Dedifferentiated amniotic fluid mesenchymal stem cell (primary cell): ENCODE results near the gene USP4.
A peak's percentile ranks its signal among the peaks of the same experiment; 100 is the strongest.
"Not testable (repeated sequence)": the region's sequence is repeated elsewhere in the genome, so short reads cannot be mapped to it uniquely, and the experiment has no call there.

ENCODE experiments used
- DNase-seq: peaks from one replicate; pipeline ENCODE4 v3.0.0-alpha.2; 2016; ENCODE audit errors: extremely low spot score

USP4 gene, protein sequence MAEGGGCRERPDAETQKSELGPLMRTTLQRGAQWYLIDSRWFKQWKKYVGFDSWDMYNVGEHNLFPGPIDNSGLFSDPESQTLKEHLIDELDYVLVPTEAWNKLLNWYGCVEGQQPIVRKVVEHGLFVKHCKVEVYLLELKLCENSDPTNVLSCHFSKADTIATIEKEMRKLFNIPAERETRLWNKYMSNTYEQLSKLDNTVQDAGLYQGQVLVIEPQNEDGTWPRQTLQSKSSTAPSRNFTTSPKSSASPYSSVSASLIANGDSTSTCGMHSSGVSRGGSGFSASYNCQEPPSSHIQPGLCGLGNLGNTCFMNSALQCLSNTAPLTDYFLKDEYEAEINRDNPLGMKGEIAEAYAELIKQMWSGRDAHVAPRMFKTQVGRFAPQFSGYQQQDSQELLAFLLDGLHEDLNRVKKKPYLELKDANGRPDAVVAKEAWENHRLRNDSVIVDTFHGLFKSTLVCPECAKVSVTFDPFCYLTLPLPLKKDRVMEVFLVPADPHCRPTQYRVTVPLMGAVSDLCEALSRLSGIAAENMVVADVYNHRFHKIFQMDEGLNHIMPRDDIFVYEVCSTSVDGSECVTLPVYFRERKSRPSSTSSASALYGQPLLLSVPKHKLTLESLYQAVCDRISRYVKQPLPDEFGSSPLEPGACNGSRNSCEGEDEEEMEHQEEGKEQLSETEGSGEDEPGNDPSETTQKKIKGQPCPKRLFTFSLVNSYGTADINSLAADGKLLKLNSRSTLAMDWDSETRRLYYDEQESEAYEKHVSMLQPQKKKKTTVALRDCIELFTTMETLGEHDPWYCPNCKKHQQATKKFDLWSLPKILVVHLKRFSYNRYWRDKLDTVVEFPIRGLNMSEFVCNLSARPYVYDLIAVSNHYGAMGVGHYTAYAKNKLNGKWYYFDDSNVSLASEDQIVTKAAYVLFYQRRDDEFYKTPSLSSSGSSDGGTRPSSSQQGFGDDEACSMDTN

GRCh38 chr3:49339941-49340800 lies at the start of gene USP4:
Gene USP4 (minus strand): TSS chr3:49340053. CDS start chr3:49340024, 29 bp downstream.
- peak; percentile 71 for DNase-seq

DNA sequence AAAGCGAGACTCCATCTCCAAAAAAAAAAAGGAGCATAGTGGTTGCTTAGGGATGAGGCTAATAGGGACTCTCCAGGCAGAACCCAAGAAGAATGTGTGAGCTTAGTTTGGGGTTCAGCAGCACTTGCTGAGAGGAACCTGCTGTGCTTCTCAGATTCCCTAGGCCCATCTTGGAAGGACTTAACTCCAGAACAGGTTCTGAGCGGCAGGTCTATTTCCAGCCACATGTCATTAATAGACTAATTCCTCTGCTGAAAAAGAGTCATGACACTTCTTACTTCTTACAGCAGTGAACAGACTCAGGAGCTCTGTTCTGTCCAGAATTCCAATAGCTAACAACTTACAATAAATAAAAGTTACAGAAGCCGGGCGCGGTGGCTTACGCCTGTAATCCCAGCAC lies 49.4 kb upstream of the USP4 start:
- no peak for DNase-seq

- no peak for DNase-seq
Observed at GRCh38 chr3:49388289-49388820, 48.5 kb upstream of the USP4 start.

DNA sequence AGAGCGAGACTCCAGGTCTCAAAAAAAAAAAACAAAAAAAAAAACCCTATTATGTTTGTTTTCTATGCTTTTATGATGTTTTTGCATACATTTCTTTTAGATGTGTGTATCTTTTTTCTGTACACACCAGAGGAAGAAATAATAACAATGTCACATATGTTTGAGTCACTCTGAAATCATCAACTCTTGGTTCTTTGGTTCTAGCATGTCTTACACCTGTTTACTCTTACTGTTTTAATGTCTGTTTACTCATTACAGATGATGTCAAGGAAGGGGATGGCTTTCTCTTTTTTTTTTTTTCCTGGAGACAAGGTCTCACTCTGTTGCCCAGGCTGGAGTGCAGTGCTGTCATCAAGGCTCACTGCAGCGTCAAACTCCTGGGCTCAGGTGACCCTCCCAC lies 47.9 kb upstream of the USP4 start:
- DNase-seq = no peak

DNA sequence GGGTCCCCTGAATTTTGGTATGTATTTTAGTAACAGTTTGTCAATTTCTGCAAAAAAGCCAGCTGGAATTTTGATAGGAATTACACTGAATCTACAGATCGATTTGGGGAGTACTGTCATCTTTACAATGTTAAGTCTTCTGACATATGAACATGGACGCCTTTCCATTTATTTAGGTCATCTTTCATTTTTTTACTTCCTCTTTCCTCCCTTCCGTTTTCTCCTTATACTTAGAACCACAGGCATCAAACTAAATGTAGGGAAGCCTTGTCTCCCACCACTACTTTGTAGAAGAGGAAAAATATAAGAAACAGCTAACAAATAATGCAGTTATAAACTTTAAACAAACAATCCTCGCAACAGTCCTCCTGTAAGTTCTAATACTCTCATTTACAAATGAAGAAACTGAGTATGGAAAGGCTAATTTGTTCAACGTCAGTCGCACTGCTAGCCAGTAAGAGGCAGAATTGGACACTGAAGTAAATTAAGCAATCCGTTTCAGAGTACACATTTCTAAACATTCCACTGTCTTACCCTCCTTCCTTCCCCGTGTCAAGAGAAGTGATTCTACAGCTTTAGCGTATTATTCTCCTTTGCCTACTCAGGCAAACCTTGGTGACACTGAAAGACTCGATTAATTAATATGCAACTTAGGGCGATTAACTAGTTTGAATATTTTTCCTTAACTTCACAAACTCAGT lies 46.4 kb upstream of the USP4 start:
- no peak for DNase-seq

DNA sequence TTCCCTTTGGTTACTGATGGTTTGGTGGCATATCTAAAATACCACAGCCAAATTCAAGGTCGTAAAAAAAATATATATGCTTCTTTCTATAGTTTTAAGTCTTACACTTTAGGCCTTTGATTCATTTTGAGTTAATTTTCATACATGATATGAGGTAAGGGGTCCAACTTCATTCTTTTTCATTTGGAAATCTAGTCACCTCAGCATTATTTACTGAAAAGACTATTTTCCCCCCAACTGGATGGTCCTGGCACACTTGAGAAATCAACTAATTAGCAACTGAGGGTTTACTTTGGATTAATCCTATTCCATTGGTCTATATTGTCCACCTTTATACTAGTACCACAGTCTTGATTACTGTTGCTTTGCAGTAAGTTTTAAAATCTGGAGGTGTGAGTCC lies 45.8 kb upstream of the USP4 start:
- no peak for DNase-seq

DNA sequence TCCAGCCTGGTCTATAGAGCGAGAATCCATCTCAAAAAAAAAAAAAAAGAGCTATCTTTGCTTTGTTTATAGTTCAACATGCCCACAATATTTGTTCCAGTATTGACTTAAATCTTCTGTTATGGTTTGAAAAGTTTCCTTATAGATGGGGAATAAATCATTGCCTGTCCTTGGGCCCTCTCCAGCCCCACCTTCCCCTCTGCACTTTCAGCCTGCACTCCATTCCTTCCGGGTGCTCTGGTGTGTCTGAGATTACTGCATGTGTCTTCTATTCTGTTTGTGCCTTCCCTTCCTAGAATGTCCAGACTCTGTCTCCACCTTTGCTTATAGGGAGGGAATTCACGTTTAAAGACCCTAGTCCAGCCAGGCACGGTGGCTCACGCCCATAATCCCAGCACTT lies 43.5 kb upstream of the USP4 start:
- no peak for DNase-seq

- peak; percentile 77 for DNase-seq
Observed at GRCh38 chr3:49378249-49378895, 38.5 kb upstream of the USP4 start.

GRCh38 chr3:49377483-49377882 lies 37.6 kb upstream of the USP4 start:
- peak; percentile 31 for DNase-seq

- no peak for DNase-seq
Observed at GRCh38 chr3:49371946-49372345, 32.1 kb upstream of the USP4 start.

DNA sequence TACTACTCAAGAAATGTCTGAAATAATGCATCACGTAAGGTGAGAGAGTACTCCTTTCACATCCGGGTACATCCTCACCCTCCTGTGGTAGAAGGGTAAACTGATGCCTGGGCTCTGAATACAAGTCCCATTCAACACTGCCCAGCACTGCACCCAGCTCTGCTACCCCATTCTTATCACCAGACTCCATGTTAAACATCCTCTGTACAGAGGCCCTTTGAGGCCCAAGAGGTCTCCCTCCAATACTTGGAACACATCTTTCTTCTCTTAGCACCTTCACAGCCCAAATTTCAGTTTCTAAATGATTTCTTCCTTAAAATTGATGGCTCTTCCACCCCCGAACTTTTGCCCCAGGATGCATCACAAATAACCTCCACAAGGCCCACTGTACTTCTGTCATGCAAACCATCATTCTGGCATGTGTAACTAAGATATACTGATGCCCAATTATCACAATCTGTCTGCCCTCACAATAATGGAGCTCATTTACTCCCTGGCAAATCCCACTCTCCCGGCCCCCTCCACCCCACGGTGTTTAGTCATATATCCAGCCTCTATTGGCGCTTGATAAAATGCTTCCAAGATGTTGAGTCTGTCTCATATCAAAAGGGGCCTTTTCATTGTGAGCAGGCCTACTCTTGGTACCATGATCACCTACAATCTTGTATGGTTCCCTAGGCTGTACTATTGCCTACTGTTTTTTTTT lies 30.9 kb upstream of the USP4 start:
- no peak for DNase-seq

DNA sequence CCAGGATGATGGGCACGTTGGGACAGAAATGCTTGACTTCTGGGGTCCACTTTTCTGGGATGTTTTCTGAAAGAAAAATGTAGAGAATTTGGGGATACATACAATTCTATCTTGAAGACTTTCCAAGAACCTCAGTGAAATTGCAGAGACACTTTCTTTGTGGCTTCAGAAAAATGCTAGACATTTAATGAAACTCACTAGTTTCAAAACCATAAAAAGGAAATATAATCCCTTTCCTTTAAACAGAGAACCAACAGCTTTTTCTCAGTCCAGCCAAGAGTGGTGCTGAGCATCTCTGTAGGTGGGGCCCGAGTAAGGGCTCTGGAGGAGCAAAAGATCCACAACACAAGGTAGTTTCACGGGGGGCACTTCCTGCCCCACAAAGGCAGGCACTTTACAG lies 22.7 kb upstream of the USP4 start:
- peak; percentile 30 for DNase-seq

DNA sequence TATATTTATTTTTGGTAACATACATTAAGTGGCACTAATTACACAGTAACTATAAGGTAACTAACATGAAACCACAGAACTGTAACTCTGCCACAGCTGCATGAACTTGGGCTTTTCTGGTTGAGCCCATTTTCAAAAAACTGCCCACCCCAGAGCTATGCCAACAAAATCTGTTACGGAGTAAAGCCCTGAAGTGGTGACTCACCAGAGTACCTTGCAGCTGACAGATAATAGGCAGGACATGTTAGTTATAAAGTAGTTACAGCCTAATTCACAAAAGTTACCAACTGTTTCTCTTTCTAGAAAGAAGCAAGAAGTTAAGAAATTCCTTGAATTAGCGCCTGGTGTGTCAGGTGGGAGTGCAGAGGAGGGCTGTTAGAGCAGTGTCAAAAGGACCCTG lies 19.8 kb upstream of the USP4 start:
- DNase-seq = no peak

GRCh38 chr3:49358884-49359225 lies 19.0 kb upstream of the USP4 start:
- no peak for DNase-seq

- DNase-seq = peak; percentile 87
Observed at GRCh38 chr3:49358217-49358883, 18.5 kb upstream of the USP4 start, which contains the start of gene GPX1. Gene GPX1 (minus strand): TSS chr3:49358353. CDS start chr3:49358278, 75 bp downstream.

GRCh38 chr3:49357443-49358216 lies 17.8 kb upstream of the USP4 start:
- DNase-seq = peak; percentile 81

- not testable (repeated sequence) for DNase-seq
Observed at GRCh38 chr3:49357095-49357442, 17.2 kb upstream of the USP4 start.

- DNase-seq = no peak
Observed at GRCh38 chr3:49352890-49353421, 13.1 kb upstream of the USP4 start.
